ENCODE results near the gene TLE3.

Gene TLE3

DNA sequence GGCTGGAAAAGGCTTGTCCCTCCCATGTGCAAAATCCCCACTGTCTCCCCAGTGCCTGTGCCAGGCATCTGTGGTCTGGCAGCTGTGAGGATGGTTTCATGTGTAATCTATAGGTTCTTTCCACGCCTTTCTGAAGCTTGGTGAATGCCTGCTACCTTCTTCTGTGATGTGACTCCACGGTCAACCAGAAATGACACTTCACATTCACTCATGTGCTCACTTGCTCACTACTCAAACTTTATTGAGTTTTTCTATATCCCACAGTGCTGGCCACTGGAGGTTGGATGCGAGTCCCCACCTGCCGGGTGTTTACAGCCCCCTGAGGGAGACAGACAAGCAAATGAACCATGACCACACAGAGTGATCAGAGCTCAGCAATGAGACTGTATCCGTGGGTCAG lies 27.9 kb upstream of the TLE3 start:
- no peaks in the 10 kb centered on the region for H3K79me2 ChIP-seq (ENCODE audit: insufficient read depth, low read depth)
- H3K4me2 ChIP-seq: peak overlapping the region; percentile 72; the same call in 1 of the 2 replicates
- H3K4me3 ChIP-seq (IDR thresholded peaks at IDR 0.05; ENCODE audit: insufficient read depth, low read depth, low read length): no peak overlapping the region
- no peak overlapping the region for H3K9ac ChIP-seq
- H3K27ac ChIP-seq: peak overlapping the region; percentile 11
- H4K20me1 ChIP-seq (ENCODE audit: insufficient read depth): no peaks in the 10 kb centered on the region
- no peak for TF ChIP-seq CTCF (conservative IDR thresholded peaks at IDR 0.05; ENCODE audit: low read depth, low read length)
- peaks cover 20% of the 10 kb centered on the region for H3K4me1 ChIP-seq (ENCODE audit: low read depth, poor library complexity, severe bottlenecking)
- H2AFZ ChIP-seq (ENCODE audit: low read depth): peak overlapping the region; percentile 9; the same call in 1 of the 2 replicates
- no peaks in the 10 kb centered on the region for H3K36me3 ChIP-seq (ENCODE audit: insufficient read depth)
- H3K27me3 ChIP-seq (ENCODE audit: insufficient read depth, low read depth): no peaks in the 10 kb centered on the region

DNA sequence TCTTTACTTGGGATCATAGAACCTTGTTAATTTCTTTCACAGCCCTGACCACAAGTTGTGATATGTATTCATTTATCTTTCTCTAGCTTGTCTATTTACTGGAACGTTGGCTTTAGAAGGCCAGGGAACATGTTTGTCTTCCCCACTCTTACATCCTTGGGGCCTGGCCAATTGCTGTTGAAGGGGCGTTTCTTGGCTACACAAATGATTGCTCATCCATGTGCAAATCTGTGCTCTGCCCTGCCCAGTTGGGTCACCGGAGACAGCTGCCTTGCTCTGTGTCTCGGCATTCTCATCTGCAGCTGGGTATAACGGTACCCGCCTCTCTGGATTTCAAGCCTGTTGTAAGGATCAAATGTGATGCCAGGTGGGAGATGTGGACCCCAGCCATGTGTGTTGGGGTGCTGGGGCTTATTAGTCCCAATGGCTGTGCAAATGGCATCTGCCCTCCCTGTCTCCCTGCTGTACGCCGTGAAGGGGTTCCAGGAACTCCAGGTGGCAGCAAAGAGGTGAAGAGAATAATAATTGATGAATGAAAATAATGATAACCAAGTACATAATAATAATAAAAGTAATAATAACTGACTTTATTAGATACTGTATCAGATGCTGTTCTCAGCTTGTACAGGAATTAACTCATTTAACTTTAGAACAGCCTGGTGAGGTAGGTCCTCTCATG lies 24.0 kb upstream of the TLE3 start:
- H3K27me3 ChIP-seq (ENCODE audit: insufficient read depth, low read depth): no peaks in the 10 kb centered on the region
- no peaks in the 10 kb centered on the region for H4K20me1 ChIP-seq (ENCODE audit: insufficient read depth)
- H3K9ac ChIP-seq: no peak overlapping the region
- TF ChIP-seq CTCF (conservative IDR thresholded peaks at IDR 0.05; ENCODE audit: low read depth, low read length): no peak
- no peaks in the 10 kb centered on the region for H3K79me2 ChIP-seq (ENCODE audit: insufficient read depth, low read depth)
- H3K4me3 ChIP-seq (IDR thresholded peaks at IDR 0.05; ENCODE audit: insufficient read depth, low read depth, low read length): no peak overlapping the region
- no peaks in the 10 kb centered on the region for H3K36me3 ChIP-seq (ENCODE audit: insufficient read depth)
- no peak overlapping the region for H3K4me2 ChIP-seq
- no peak overlapping the region for H3K27ac ChIP-seq
- peaks cover 20% of the 10 kb centered on the region for H3K4me1 ChIP-seq (ENCODE audit: low read depth, poor library complexity, severe bottlenecking)
- no peak overlapping the region for H2AFZ ChIP-seq (ENCODE audit: low read depth)

DNA sequence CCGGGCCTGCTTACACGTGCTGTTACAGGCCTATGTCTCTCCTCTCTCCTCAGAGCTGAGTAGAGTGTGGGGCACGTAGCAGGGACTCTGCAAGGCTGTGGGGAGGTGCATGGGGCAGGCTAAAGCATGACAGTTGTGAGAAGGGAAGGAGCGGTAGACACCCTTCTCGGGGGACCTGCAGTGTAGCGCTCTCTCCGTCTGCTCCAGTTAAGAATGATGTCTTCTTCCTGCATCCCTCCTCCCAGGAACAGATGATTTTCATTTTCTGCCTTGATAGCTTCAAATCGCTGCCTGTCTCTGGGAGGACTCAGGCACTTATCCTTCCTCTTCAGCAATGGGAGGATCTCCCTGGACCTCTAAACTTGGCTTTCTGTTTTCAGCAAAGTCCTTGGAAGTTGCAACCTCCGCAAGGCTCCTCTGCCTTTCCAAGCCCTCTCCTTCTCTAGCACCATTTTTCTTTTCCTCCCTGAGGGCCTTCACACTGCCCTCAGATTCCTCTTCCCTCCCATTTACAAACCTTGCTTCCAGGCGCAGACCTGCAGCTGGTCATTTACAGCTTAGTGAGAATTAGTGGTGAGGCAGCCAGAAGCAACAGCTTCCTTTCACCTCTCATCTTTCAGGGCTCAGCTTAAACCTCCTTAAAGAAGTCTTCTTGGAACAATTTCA lies 23.4 kb upstream of the TLE3 start:
- TF ChIP-seq CTCF (conservative IDR thresholded peaks at IDR 0.05; ENCODE audit: low read depth, low read length): no peak
- H3K4me3 ChIP-seq (IDR thresholded peaks at IDR 0.05; ENCODE audit: insufficient read depth, low read depth, low read length): no peak overlapping the region
- H3K27ac ChIP-seq: no peak overlapping the region
- no peaks in the 10 kb centered on the region for H3K79me2 ChIP-seq (ENCODE audit: insufficient read depth, low read depth)
- no peak overlapping the region for H2AFZ ChIP-seq (ENCODE audit: low read depth)
- no peaks in the 10 kb centered on the region for H4K20me1 ChIP-seq (ENCODE audit: insufficient read depth)
- no peaks in the 10 kb centered on the region for H3K36me3 ChIP-seq (ENCODE audit: insufficient read depth)
- H3K9ac ChIP-seq: no peak overlapping the region
- H3K4me1 ChIP-seq (ENCODE audit: low read depth, poor library complexity, severe bottlenecking): peaks cover 15% of the 10 kb centered on the region
- H3K4me2 ChIP-seq: no peak overlapping the region
- no peaks in the 10 kb centered on the region for H3K27me3 ChIP-seq (ENCODE audit: insufficient read depth, low read depth)

DNA sequence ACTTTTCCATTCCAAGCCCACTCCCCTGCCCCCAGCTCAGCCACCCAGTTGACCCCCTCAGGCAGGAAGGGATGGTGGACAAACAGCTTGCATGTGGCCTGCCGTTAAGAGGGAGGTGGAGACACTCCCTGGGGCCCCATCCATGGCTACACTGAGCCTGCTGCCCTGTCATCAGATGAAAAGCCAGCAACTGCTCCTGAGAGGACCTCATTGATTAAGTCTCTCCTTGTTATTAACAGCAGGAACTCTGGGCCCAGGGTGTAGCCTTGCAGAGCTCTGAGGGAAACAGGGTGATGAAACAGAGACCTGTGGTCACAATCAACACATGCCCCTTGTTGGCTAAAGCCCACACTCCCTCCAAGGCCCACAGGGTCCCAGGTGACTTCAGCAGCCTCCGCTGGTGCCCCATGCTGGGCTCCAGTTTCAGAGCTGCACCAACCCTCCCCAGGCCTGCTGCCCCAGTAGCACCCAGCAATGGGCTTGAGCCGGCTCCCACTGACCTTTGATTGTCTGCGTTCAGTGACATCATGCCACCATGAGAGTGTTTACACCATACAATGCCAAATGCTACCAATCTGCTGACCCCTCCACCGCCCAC lies 22.3 kb upstream of the TLE3 start:
- no peak overlapping the region for H3K9ac ChIP-seq
- H3K79me2 ChIP-seq (ENCODE audit: insufficient read depth, low read depth): no peaks in the 10 kb centered on the region
- H3K36me3 ChIP-seq (ENCODE audit: insufficient read depth): no peaks in the 10 kb centered on the region
- no peak overlapping the region for H3K27ac ChIP-seq
- H3K4me1 ChIP-seq (ENCODE audit: low read depth, poor library complexity, severe bottlenecking): peaks cover 4% of the 10 kb centered on the region
- no peaks in the 10 kb centered on the region for H3K27me3 ChIP-seq (ENCODE audit: insufficient read depth, low read depth)
- no peak overlapping the region for H3K4me3 ChIP-seq (IDR thresholded peaks at IDR 0.05; ENCODE audit: insufficient read depth, low read depth, low read length)
- H4K20me1 ChIP-seq (ENCODE audit: insufficient read depth): no peaks in the 10 kb centered on the region
- TF ChIP-seq CTCF (conservative IDR thresholded peaks at IDR 0.05; ENCODE audit: low read depth, low read length): no peak
- H3K4me2 ChIP-seq: no peak overlapping the region
- H2AFZ ChIP-seq (ENCODE audit: low read depth): no peak overlapping the region
